Suprapubic skin (tissue), 4 donors: ENCODE results near the gene RBL2. TPM values are rescaled to one million over a fixed set of nuclear protein-coding genes. Genes with fewer than 3 reads are reported as not detected.

Experiments used
- DNase-seq, 2 donors: peaks; one replicate each; pipeline ENCODE4 v3.0.0-alpha.2; 2019; ENCODE audit warnings: low spot score in 2 of 2
- H3K27ac ChIP-seq: fragments of 200-600 bp; sonication (generic); one replicate; pipeline ENCODE4 v1.5.1; 2019
- H3K27me3 ChIP-seq: fragments of 200-600 bp; sonication (generic); one replicate; pipeline ENCODE4 v1.5.1; 2019
- H3K36me3 ChIP-seq: fragments of 200-600 bp; sonication (generic); one replicate; pipeline ENCODE4 v1.5.1; 2019
- H3K4me1 ChIP-seq: fragments of 200-600 bp; sonication (generic); one replicate; pipeline ENCODE4 v1.5.1; 2019
- H3K4me3 ChIP-seq: fragments of 200-600 bp; sonication (generic); one replicate; pipeline ENCODE4 v1.5.1; 2019; ENCODE audit warnings: mild to moderate bottlenecking
- H3K9me3 ChIP-seq: fragments of 200-600 bp; sonication (generic); one replicate; pipeline ENCODE4 v1.5.1; 2019
- CTCF ChIP-seq, 2 donors: fragments of 200-600 bp in 1 of 2; fragments of 450-650 bp in 1 of 2; sonication (generic) in 1 of 2; IDR thresholded peaks; one replicate each; pipeline ENCODE4 v1.5.1; 2016 to 2019; ENCODE audit warnings: antibody characterized with exemption in 2 of 2, mild to moderate bottlenecking in 1 of 2, moderate library complexity in 1 of 2
- EP300 ChIP-seq: sonication (generic); formaldehyde crosslinking; IDR thresholded peaks from one replicate; pipeline ENCODE4 v1.6.1; 2017; ENCODE audit warnings: antibody characterized with exemption
- POLR2A ChIP-seq, 2 donors: fragments of 450-650 bp; IDR thresholded peaks; one replicate each; pipeline ENCODE4 v1.6.1; 2017; ENCODE audit warnings: antibody characterized with exemption in 2 of 2, mild to moderate bottlenecking in 2 of 2, moderate library complexity in 2 of 2
- POLR2AphosphoS5 ChIP-seq, 3 donors: sonication (generic); formaldehyde crosslinking; IDR thresholded peaks; one replicate each; pipeline ENCODE4 v1.6.1; 2017; ENCODE audit warnings: antibody characterized with exemption in 3 of 3
- WGBS: methylation state at CpG from one replicate; pipeline ENCODE4 v1.1.5; 2018; 5-methylcytosine and 5-hydroxymethylcytosine counted together
- total RNA-seq, 4 donors: library from RNA; depleted of rRNA; stranded (reverse); fragments of >200 nt; gene quantifications; one replicate each; pipeline ENCODE4 v1.1.0, GENCODE V29; 2016

RBL2 gene
- total RNA-seq, 4 donors from 2014 or later: 66.4 to 155 (median 71.9) TPM

- no peaks in the 10 kb centered on the region for H3K4me1 ChIP-seq
- H3K27me3 ChIP-seq: no peaks in the 10 kb centered on the region
- H3K27ac ChIP-seq: no peak overlapping the region
- no peak for DNase-seq
- no peaks in the 10 kb centered on the region for H3K9me3 ChIP-seq
- peaks cover 92% of the 10 kb centered on the region for H3K36me3 ChIP-seq
- H3K4me3 ChIP-seq: no peak overlapping the region
- no peak for TF ChIP-seq POLR2AphosphoS5 (IDR thresholded peaks at IDR 0.05)
- TF ChIP-seq EP300: no peak
- TF ChIP-seq POLR2A (IDR thresholded peaks at IDR 0.05): no peak
Measured at GRCh38 chr16:53486230-53486629, 52.0 kb downstream of the RBL2 start.

- Histone ChIP-seq H3K27ac (no peak overlapping the region), H3K27me3 (no peaks in the 10 kb centered on the region), H3K36me3 (peaks cover 89% of the 10 kb centered on the region), H3K9me3 (no peaks in the 10 kb centered on the region), H3K4me3 (no peak overlapping the region), H3K4me1 (no peaks in the 10 kb centered on the region)
- TF ChIP-seq POLR2A (IDR thresholded peaks at IDR 0.05) (no peak), CTCF (IDR thresholded peaks at IDR 0.05) (no peak), POLR2AphosphoS5 (IDR thresholded peaks at IDR 0.05) (no peak), EP300 (no peak)
- DNase-seq: no peak
- WGBS: 65% methylated on average over 1 of the region's 1 CpG
Measured at GRCh38 chr16:53489755-53490154, 55.5 kb downstream of the RBL2 start.

- H3K9me3 ChIP-seq: no peaks in the 10 kb centered on the region
- H3K27me3 ChIP-seq: no peaks in the 10 kb centered on the region
- peaks cover 90% of the 10 kb centered on the region for H3K36me3 ChIP-seq
- no peak for DNase-seq
- no peaks in the 10 kb centered on the region for H3K4me1 ChIP-seq
- H3K27ac ChIP-seq: no peak overlapping the region
- TF ChIP-seq CTCF (IDR thresholded peaks at IDR 0.05) (no peak), POLR2A (IDR thresholded peaks at IDR 0.05) (no peak), EP300 (no peak), POLR2AphosphoS5 (IDR thresholded peaks at IDR 0.05) (no peak)
- WGBS: 96% methylated on average over 1 of the region's 1 CpG
- no peak overlapping the region for H3K4me3 ChIP-seq
Measured at GRCh38 chr16:53492503-53492902, 58.2 kb downstream of the RBL2 start.

GRCh38 chr16:53494636-53495035 is 60.4 kb downstream of the RBL2 start:
- 92% methylated on average over 6 of the region's 6 CpGs for WGBS
- H3K4me3 ChIP-seq: no peak overlapping the region
- H3K27me3 ChIP-seq: no peaks in the 10 kb centered on the region
- H3K36me3 ChIP-seq: peaks cover 85% of the 10 kb centered on the region
- H3K27ac ChIP-seq: no peak overlapping the region
- no peaks in the 10 kb centered on the region for H3K4me1 ChIP-seq
- no peak for DNase-seq
- no peaks in the 10 kb centered on the region for H3K9me3 ChIP-seq
- TF ChIP-seq CTCF (IDR thresholded peaks at IDR 0.05): no peak
- no peak for TF ChIP-seq POLR2AphosphoS5 (IDR thresholded peaks at IDR 0.05)
- no peak for TF ChIP-seq EP300
- TF ChIP-seq POLR2A (IDR thresholded peaks at IDR 0.05): no peak

GRCh38 chr16:53495325-53495724 is 61.1 kb downstream of the RBL2 start:
- 82% methylated on average over 4 of the region's 4 CpGs for WGBS
- Histone ChIP-seq H3K27ac (no peak overlapping the region), H3K36me3 (peaks cover 79% of the 10 kb centered on the region)

More at GRCh38 chr16:53495325-53495724, 61.1 kb downstream of the RBL2 start:
- TF ChIP-seq CTCF (IDR thresholded peaks at IDR 0.05) (no peak), EP300 (no peak), POLR2AphosphoS5 (IDR thresholded peaks at IDR 0.05) (no peak), POLR2A (IDR thresholded peaks at IDR 0.05) (no peak)
- Histone ChIP-seq H3K9me3 (no peaks in the 10 kb centered on the region), H3K4me1 (no peaks in the 10 kb centered on the region), H3K27me3 (no peaks in the 10 kb centered on the region), H3K4me3 (no peak overlapping the region)
- no peak for DNase-seq
